Sigmoid colon (tissue), 7 donors: ENCODE data around the gene IGF2BP3. TPM values are rescaled to one million over a fixed set of nuclear protein-coding genes. Genes with fewer than 3 reads are reported as not detected.

Experiments
- DNase-seq: peaks from one replicate; pipeline ENCODE4 v3.0.0-alpha.2; 2019
- H3K27ac ChIP-seq, 4 donors: fragments of 200-600 bp; sonication (generic); one replicate each; pipeline ENCODE4 v1.5.1; 2016 to 2019; ENCODE audit warnings: mild to moderate bottlenecking in 1 of 4
- H3K27me3 ChIP-seq, 3 donors: fragments of 200-600 bp; sonication (generic); one replicate each; pipeline ENCODE4 v1.5.1; 2019; ENCODE audit warnings: mild to moderate bottlenecking in 1 of 3
- H3K36me3 ChIP-seq, 4 donors: fragments of 200-600 bp; sonication (generic); one replicate each; pipeline ENCODE4 v1.5.1; 2016 to 2019
- H3K4me1 ChIP-seq, 4 donors: fragments of 200-600 bp; sonication (generic); one replicate each; pipeline ENCODE4 v1.5.1; 2017 to 2019
- H3K4me3 ChIP-seq, 4 donors: fragments of 200-600 bp; sonication (generic); one replicate each; pipeline ENCODE4 v1.5.1; 2017 to 2019; ENCODE audit warnings: mild to moderate bottlenecking in 2 of 4, moderate library complexity in 1 of 4
- H3K9me3 ChIP-seq, 4 donors: fragments of 200-600 bp in 3 of 4; sonication (generic) in 3 of 4; one replicate each; pipeline versions ENCODE4 v1.5.1 to v1.6.1; 2013 to 2019
- EP300 ChIP-seq, 4 donors: sonication (generic); formaldehyde crosslinking; IDR thresholded peaks; one replicate each; pipeline ENCODE4 v1.6.1; 2017; ENCODE audit warnings: antibody characterized with exemption in 4 of 4
- POLR2A ChIP-seq, 2 donors: fragments of 450-650 bp; IDR thresholded peaks; one replicate each; pipeline ENCODE4 v1.6.1; 2016; ENCODE audit warnings: antibody characterized with exemption in 2 of 2, mild to moderate bottlenecking in 2 of 2, moderate library complexity in 2 of 2
- POLR2AphosphoS5 ChIP-seq, 4 donors: sonication (generic); formaldehyde crosslinking; IDR thresholded peaks; one replicate each; pipeline ENCODE4 v1.6.1; 2017; ENCODE audit warnings: antibody characterized with exemption in 4 of 4
- WGBS, 2 donors: extraction: QIAGEN DNeasy Blood & Tissue Kit; methylation state at CpG; one replicate each; pipeline ENCODE4 v1.1.7; 2013; 5-methylcytosine and 5-hydroxymethylcytosine counted together
- intact Hi-C: fragments of 100-400 bp; cut with DNase I; formaldehyde crosslinking; loops from one replicate; pipeline ENCODE4 v1.15.1; 2023
- polyA plus RNA-seq, 3 donors: library from polyadenylated mRNA; stranded (reverse); fragments of 200-250 nt; gene quantifications; one replicate each; pipeline ENCODE4 v1.2.3, GENCODE V29; 2013
- total RNA-seq, 4 donors: library from RNA; depleted of rRNA; stranded (reverse); fragments of >200 nt; gene quantifications; one replicate each; pipeline ENCODE4 v1.1.0, GENCODE V29; 2016
- TF ChIP-seq, protein P1 (sequence below), 4 experiments: fragments of 450-650 bp in 3 of 4; fragments of 200-600 bp in 1 of 4; IDR thresholded peaks; one replicate each; pipeline ENCODE4 v1.5.1; 2016 to 2019; ENCODE audit warnings: antibody characterized with exemption in 4 of 4, mild to moderate bottlenecking in 3 of 4, moderate library complexity in 2 of 4
- donor health status: healthy with polysubstance abuse.
- donor health status: Bipolar disorder and iron deficiency.
- donor health status: healthy.

The IGF2BP3 gene
- total and polyA plus RNA-seq, 7 donors, result under 0.01 to 1.9 (median 1.2) TPM; not detected in 2

- Histone ChIP-seq H3K4me3 (no peak overlapping the region), H3K4me1 (no peaks in the 10 kb centered on the region), H3K9me3 (no peaks in the 10 kb centered on the region), H3K27me3 (no peaks in the 10 kb centered on the region), H3K36me3 (no peaks in the 10 kb centered on the region), H3K27ac (no peak overlapping the region)
- intact Hi-C loops, result no loop called here
- no peak for DNase-seq
- TF ChIP-seq, protein P1, sequence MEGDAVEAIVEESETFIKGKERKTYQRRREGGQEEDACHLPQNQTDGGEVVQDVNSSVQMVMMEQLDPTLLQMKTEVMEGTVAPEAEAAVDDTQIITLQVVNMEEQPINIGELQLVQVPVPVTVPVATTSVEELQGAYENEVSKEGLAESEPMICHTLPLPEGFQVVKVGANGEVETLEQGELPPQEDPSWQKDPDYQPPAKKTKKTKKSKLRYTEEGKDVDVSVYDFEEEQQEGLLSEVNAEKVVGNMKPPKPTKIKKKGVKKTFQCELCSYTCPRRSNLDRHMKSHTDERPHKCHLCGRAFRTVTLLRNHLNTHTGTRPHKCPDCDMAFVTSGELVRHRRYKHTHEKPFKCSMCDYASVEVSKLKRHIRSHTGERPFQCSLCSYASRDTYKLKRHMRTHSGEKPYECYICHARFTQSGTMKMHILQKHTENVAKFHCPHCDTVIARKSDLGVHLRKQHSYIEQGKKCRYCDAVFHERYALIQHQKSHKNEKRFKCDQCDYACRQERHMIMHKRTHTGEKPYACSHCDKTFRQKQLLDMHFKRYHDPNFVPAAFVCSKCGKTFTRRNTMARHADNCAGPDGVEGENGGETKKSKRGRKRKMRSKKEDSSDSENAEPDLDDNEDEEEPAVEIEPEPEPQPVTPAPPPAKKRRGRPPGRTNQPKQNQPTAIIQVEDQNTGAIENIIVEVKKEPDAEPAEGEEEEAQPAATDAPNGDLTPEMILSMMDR (IDR thresholded peaks at IDR 0.05), result no peak
- TF ChIP-seq EP300 (IDR thresholded peaks at IDR 0.05) (no peak), POLR2A (IDR thresholded peaks at IDR 0.05) (no peak)
- 88 to 93% methylated on average over 2 of the region's 2 CpGs for WGBS, 2 donors
Observed at GRCh38 chr7:23272275-23272674, 198.0 kb downstream of the IGF2BP3 start.

DNA sequence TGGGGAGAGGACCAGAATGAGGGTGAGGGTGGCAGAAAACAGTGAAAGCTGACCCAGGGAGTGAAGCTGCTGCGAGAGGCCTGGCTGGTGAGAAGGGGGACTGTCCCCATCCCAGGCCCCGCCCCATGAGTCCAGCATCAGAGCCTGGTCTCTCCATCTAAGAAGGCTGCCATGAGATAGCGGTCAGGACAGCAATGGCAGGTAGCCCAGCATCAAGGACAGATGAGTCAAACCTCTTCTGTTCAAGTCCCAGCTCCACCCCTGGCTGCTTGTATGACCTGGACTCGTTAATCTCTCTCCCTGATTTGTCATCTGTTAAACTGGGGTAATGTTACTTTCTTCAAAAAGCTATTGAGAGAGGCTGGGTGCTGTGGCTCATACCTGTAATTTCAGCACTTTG is 201.5 kb downstream of the IGF2BP3 start:
- WGBS, 2 donors, result 73 to 88% methylated on average over 4 of the region's 4 CpGs
- H3K36me3 ChIP-seq, result no peaks in the 10 kb centered on the region
- no peak for DNase-seq
- TF ChIP-seq POLR2AphosphoS5 (IDR thresholded peaks at IDR 0.05), result no peak
- TF ChIP-seq, protein P1 (IDR thresholded peaks at IDR 0.05), result no peak
- TF ChIP-seq EP300 (IDR thresholded peaks at IDR 0.05), result no peak
- TF ChIP-seq POLR2A (IDR thresholded peaks at IDR 0.05), result no peak
- no peaks in the 10 kb centered on the region for H3K27me3 ChIP-seq
- H3K4me1 ChIP-seq, result no peaks in the 10 kb centered on the region
- intact Hi-C loops, result no loop called here
- no peak overlapping the region for H3K4me3 ChIP-seq
- H3K9me3 ChIP-seq, result no peaks in the 10 kb centered on the region
- no peak overlapping the region for H3K27ac ChIP-seq

- intact Hi-C loops, result no loop called here
- Histone ChIP-seq H3K4me1 (no peaks in the 10 kb centered on the region), H3K9me3 (no peaks in the 10 kb centered on the region), H3K4me3 (no peak overlapping the region), H3K27me3 (no peaks in the 10 kb centered on the region), H3K36me3 (no peaks in the 10 kb centered on the region), H3K27ac (no peak overlapping the region)
- 95 to 97% methylated on average over 2 of the region's 2 CpGs for WGBS, 2 donors
- TF ChIP-seq EP300 (IDR thresholded peaks at IDR 0.05) (no peak), POLR2AphosphoS5 (IDR thresholded peaks at IDR 0.05) (no peak), POLR2A (IDR thresholded peaks at IDR 0.05) (no peak)
- TF ChIP-seq, protein P1 (IDR thresholded peaks at IDR 0.05), result no peak
- DNase-seq, result no peak
Observed at GRCh38 chr7:23268167-23268566, 202.1 kb downstream of the IGF2BP3 start.

- 91 to 92% methylated on average over 2 of the region's 2 CpGs for WGBS, 2 donors
- no peaks in the 10 kb centered on the region for H3K4me1 ChIP-seq
- intact Hi-C loops, result no loop called here
- no peak overlapping the region for H3K27ac ChIP-seq
- no peak for TF ChIP-seq EP300 (IDR thresholded peaks at IDR 0.05)
- TF ChIP-seq POLR2AphosphoS5 (IDR thresholded peaks at IDR 0.05), result no peak
- TF ChIP-seq, protein P1 (IDR thresholded peaks at IDR 0.05), result no peak
- no peak for TF ChIP-seq POLR2A (IDR thresholded peaks at IDR 0.05)
- H3K9me3 ChIP-seq, result no peaks in the 10 kb centered on the region
- DNase-seq, result no peak
- no peaks in the 10 kb centered on the region for H3K36me3 ChIP-seq
- no peak overlapping the region for H3K4me3 ChIP-seq
- H3K27me3 ChIP-seq, result no peaks in the 10 kb centered on the region
Observed at GRCh38 chr7:23267357-23267756, 202.9 kb downstream of the IGF2BP3 start.

DNA sequence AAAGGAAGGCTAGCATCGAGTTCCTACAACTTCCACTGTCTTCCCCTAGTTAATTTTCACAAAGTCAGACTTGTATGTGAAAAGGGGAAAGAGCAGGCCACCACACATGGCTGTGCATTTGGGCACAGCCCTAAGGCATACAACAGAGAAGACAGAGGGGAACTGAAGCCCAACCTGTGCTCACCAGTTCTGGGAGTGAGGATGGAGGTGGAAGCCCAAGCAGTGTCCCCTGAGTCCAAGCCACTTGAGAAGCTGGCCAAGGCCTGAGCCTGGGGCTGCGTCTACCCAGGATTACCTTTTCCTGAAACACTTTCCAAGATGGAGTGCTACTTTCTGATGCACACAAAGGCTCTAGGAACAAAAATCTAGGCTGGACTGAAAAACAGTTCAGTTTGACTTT is 203.4 kb downstream of the IGF2BP3 start:
- no peaks in the 10 kb centered on the region for H3K36me3 ChIP-seq
- no peaks in the 10 kb centered on the region for H3K27me3 ChIP-seq
- intact Hi-C loops, result no loop called here
- TF ChIP-seq EP300 (IDR thresholded peaks at IDR 0.05), result no peak
- TF ChIP-seq, protein P1 (IDR thresholded peaks at IDR 0.05), result no peak
- no peak for TF ChIP-seq POLR2AphosphoS5 (IDR thresholded peaks at IDR 0.05)
- TF ChIP-seq POLR2A (IDR thresholded peaks at IDR 0.05), result no peak
- no peaks in the 10 kb centered on the region for H3K9me3 ChIP-seq
- no peak for DNase-seq
- WGBS, 2 donors, result 84 to 85% methylated on average over 2 of the region's 2 CpGs
- H3K4me1 ChIP-seq, result peaks cover 0 to 3% (median 0%) of the 10 kb centered on the region in 4 donors
- H3K4me3 ChIP-seq, result no peak overlapping the region
- H3K27ac ChIP-seq, result no peak overlapping the region
